ENCODE results near the gene OR4C15.

OR4C15 gene

GRCh38 chr11:55554169-55554568 is at the start of gene OR4C15:
OR4C15 (plus strand) TSS chr11:55554469; CDS start chr11:55554469, 0 bp downstream.
- no peak for FAIRE-seq

DNA sequence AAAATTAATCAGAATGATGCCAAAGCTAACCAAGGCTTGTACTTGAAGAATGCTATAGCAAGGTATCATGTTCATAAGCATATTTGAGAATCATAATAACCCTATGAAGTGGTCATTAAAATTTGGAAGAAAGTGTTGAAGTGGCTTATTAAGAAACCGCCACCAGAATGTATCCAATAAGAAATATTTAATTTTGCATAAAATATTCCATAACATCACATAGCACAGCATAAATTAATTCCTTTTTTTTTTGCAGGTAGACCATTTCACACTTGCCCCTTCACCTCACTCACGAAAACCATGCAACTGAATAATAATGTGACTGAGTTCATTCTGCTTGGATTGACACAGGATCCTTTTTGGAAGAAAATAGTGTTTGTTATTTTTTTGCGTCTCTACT is 17.6 kb downstream of the OR4C15 start, which contains the start of gene OR4C16:
Gene OR4C16, plus strand, starts transcription at position 301 of the 400 bp plus-strand sequence. Its CDS starts 0 bp downstream, at position 301.
- FAIRE-seq = no peak

DNA sequence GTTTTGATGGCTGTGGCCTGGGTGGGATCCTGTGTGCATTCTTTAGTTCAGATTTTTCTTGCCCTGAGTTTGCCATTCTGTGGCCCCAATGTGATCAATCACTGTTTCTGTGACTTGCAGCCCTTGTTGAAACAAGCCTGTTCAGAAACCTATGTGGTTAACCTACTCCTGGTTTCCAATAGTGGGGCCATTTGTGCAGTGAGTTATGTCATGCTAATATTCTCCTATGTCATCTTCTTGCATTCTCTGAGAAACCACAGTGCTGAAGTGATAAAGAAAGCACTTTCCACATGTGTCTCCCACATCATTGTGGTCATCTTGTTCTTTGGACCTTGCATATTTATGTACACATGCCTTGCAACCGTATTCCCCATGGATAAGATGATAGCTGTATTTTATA is 18.3 kb downstream of the OR4C15 start:
- no peak for FAIRE-seq

Measured in G401.6 (cell line).